Prostate gland (tissue), 2 donors: ENCODE measurements around the gene IL2RA. TPM values are rescaled to one million over a fixed set of nuclear protein-coding genes. Genes with fewer than 3 reads are reported as not detected.

ENCODE experiments used
- DNase-seq: peaks from one replicate; pipeline ENCODE4 v3.0.0-alpha.2; 2019; ENCODE audit warnings: low spot score
- H3K27ac ChIP-seq, 2 donors: fragments of 200-600 bp; sonication (generic); 2 replicates each; pipeline ENCODE4 v1.5.1; 2017 to 2019
- H3K27me3 ChIP-seq: fragments of 200-600 bp; sonication (generic); replicated peaks from 2 replicates; pipeline ENCODE4 v1.5.1; 2019; ENCODE audit not compliant: insufficient read depth
- H3K36me3 ChIP-seq, 2 donors: fragments of 200-600 bp; sonication (generic); 1 replicate in 1 of 2; 2 replicates in 1 of 2; pipeline versions ENCODE4 v1.5.1 to v1.8.1; 2017 to 2019
- H3K4me1 ChIP-seq: fragments of 200-600 bp; sonication (generic); replicated peaks from 2 replicates; pipeline ENCODE4 v1.5.1; 2019
- H3K4me3 ChIP-seq, 2 donors: fragments of 200-600 bp; sonication (generic); 2 replicates each; pipeline ENCODE4 v1.5.1; 2017 to 2019
- H3K9me3 ChIP-seq: fragments of 200-600 bp; sonication (generic); 2 replicates; pipeline ENCODE4 v1.5.1; 2017
- CTCF ChIP-seq, 4 experiments: fragments of 200-600 bp in 2 of 4; fragments of 450-650 bp in 2 of 4; sonication (generic) in 2 of 4; IDR thresholded peaks; 1 replicate in 3 of 4; 2 replicates in 1 of 4; pipeline ENCODE4 v1.5.1; 2016 to 2019; ENCODE audit warnings: antibody characterized with exemption in 4 of 4, mild to moderate bottlenecking in 2 of 4, moderate library complexity in 2 of 4
- POLR2A ChIP-seq: fragments of 450-650 bp; IDR thresholded peaks from one replicate; pipeline ENCODE4 v1.6.1; 2016; ENCODE audit warnings: antibody characterized with exemption, mild to moderate bottlenecking
- POLR2AphosphoS5 ChIP-seq: sonication (generic); formaldehyde crosslinking; IDR thresholded peaks from one replicate; pipeline ENCODE4 v1.6.1; 2017; ENCODE audit warnings: antibody characterized with exemption
- WGBS: methylation state at CpG from one replicate; pipeline ENCODE4 v1.1.5; 2018; 5-methylcytosine and 5-hydroxymethylcytosine counted together
- intact Hi-C: fragments of 100-400 bp; cut with DNase I; formaldehyde crosslinking; loops from one replicate; pipeline ENCODE4 v1.14.2; 2022
- total RNA-seq, 2 donors: library from RNA; depleted of rRNA; stranded (reverse); fragments of >200 nt; gene quantifications; one replicate each; pipeline ENCODE4 v1.1.0, GENCODE V29; 2016

The IL2RA gene
- total RNA-seq, 2 donors from 2014 or later: 1.9 TPM; not detected in 1

- DNase-seq: no peak
- H3K4me3 ChIP-seq: no peak overlapping the region
- H3K27me3 ChIP-seq: no peaks in the 10 kb centered on the region
- TF ChIP-seq POLR2A (no peak), CTCF (IDR thresholded peaks at IDR 0.05) (no peak), POLR2AphosphoS5 (no peak)
- intact Hi-C loops: no loop called here
- 35% methylated on average over 1 of the region's 1 CpG for WGBS
- H3K27ac ChIP-seq: no peak overlapping the region
- no peaks in the 10 kb centered on the region for H3K36me3 ChIP-seq
- no peaks in the 10 kb centered on the region for H3K9me3 ChIP-seq
- peaks cover 7% of the 10 kb centered on the region for H3K4me1 ChIP-seq
Measured at GRCh38 chr10:6091630-6092029, 29.5 kb upstream of the IL2RA start.

GRCh38 chr10:6089334-6090219, 27.4 kb upstream of the IL2RA start:
- Histone ChIP-seq H3K4me1 (peaks cover 7% of the 10 kb centered on the region), H3K27me3 (no peaks in the 10 kb centered on the region), H3K9me3 (no peaks in the 10 kb centered on the region), H3K36me3 (no peaks in the 10 kb centered on the region), H3K27ac (peak overlapping the region; percentile 52 to 80), H3K4me3 (peak overlapping the region; percentile 86 to 97)
- TF ChIP-seq POLR2A (no peak), POLR2AphosphoS5 (no peak), CTCF (IDR thresholded peaks at IDR 0.05) (no peak)
- intact Hi-C loops: loop anchor here (5.0 to 10.0 kb wide), 3 partner anchors 75 to 313 kb away; no protein-coding TSS in a partner anchor
- no peak for DNase-seq
- under 1% methylated on average over 53 of the region's 53 CpGs for WGBS

GRCh38 chr10:6088721-6089333, 26.7 kb upstream of the IL2RA start, which contains the start of gene RBM17:
Gene RBM17, plus strand, starts transcription at chr10:6089034. Its CDS starts 8,032 bp downstream, at chr10:6097066.
- H3K27ac ChIP-seq: peak within 1 kb of the TSS; percentile 52 to 80
- TF ChIP-seq CTCF (IDR thresholded peaks at IDR 0.05): peak; percentile 100
- TF ChIP-seq POLR2A: peak; percentile 46
- TF ChIP-seq POLR2AphosphoS5: peak; percentile 91
- peak within 1 kb of the TSS; percentile 86 to 97 for H3K4me3 ChIP-seq
- WGBS: under 1% methylated on average over 26 of the region's 77 CpGs
- DNase-seq: peak; percentile 96
- intact Hi-C loops: loop anchor here (5.0 to 10.0 kb wide), 3 partner anchors 74 to 313 kb away; no protein-coding TSS in a partner anchor
- H3K4me1 ChIP-seq: peaks cover 7% of the 10 kb centered on the region
- H3K27me3 ChIP-seq: no peaks in the 10 kb centered on the region
- H3K36me3 ChIP-seq: no peaks in the 10 kb centered on the region
- H3K9me3 ChIP-seq: no peaks in the 10 kb centered on the region

GRCh38 chr10:6086375-6087233, 24.4 kb upstream of the IL2RA start:
- no peaks in the 10 kb centered on the region for H3K27me3 ChIP-seq
- no peaks in the 10 kb centered on the region for H3K9me3 ChIP-seq
- intact Hi-C loops: loop anchor here (5.0 to 10.0 kb wide), 3 partner anchors 72 to 316 kb away; no protein-coding TSS in a partner anchor
- peaks cover 7% of the 10 kb centered on the region for H3K4me1 ChIP-seq
- H3K27ac ChIP-seq: peak overlapping the region in 1 of 2 donors; percentile 17
- DNase-seq: peak; percentile 66
- peak; percentile 39 to 68 (median 64) for TF ChIP-seq CTCF (IDR thresholded peaks at IDR 0.05)
- TF ChIP-seq POLR2A: no peak
- TF ChIP-seq POLR2AphosphoS5: peak; percentile 66
- no peak overlapping the region for H3K4me3 ChIP-seq
- H3K36me3 ChIP-seq: no peaks in the 10 kb centered on the region
- WGBS: 23% methylated on average over 19 of the region's 19 CpGs
